Measurements from ENCODE around the gene HEATR3. TPM values are rescaled to one million over a fixed set of nuclear protein-coding genes. Genes with fewer than 3 reads are reported as not detected.

Gene HEATR3
- total and polyA plus RNA-seq, 2 experiments from 2014 or later: 7.5 to 29.9 TPM

GRCh38 chr16:50092891-50093290, 27.1 kb downstream of the HEATR3 start:
- no peak overlapping the region for H2AFZ ChIP-seq
- no peaks in the 10 kb centered on the region for H3F3A ChIP-seq (replicated peaks; ENCODE audit: low read depth)
- Mint-ChIP-seq H3K4me3 (no peak overlapping the region), H3K27ac (no peak overlapping the region), H3K9me3 (no peaks in the 10 kb centered on the region), H3K27me3 (ENCODE audit: insufficient read depth, low read depth, poor library complexity) (no peaks in the 10 kb centered on the region), H3K4me1 (no peaks in the 10 kb centered on the region), H3K36me3 (ENCODE audit: low read depth) (peaks cover 29% of the 10 kb centered on the region)
- ATAC-seq (no peak), DNase-seq (ENCODE audit: low spot score) (no peak)
- H3K4me3 ChIP-seq: no peak overlapping the region
- H3K79me2 ChIP-seq (replicated peaks; ENCODE audit: insufficient read depth): no peaks in the 10 kb centered on the region
- H3K36me3 ChIP-seq (ENCODE audit: insufficient read depth): peaks cover 13% of the 10 kb centered on the region
- H3K27me3 ChIP-seq (ENCODE audit: insufficient read depth): no peaks in the 10 kb centered on the region
- H3K4me2 ChIP-seq: no peak overlapping the region
- H3K9me2 ChIP-seq (ENCODE audit: insufficient read depth): no peaks in the 10 kb centered on the region
- H3K27ac ChIP-seq (ENCODE audit: low read depth): no peak overlapping the region
- no peak for TF ChIP-seq EZH2phosphoT487 (IDR thresholded peaks at IDR 0.05; ENCODE audit: unreplicated experiment)
- no peak for TF ChIP-seq ZNF462 (CRISPR knock-in tag; IDR thresholded peaks at IDR 0.05)
- no peak for TF ChIP-seq REST (IDR thresholded peaks at IDR 0.05; ENCODE audit: unreplicated experiment)
- TF ChIP-seq ETS1 (IDR thresholded peaks at IDR 0.05): no peak
- no peak for TF ChIP-seq ZNF331 (CRISPR knock-in tag; IDR thresholded peaks at IDR 0.05; ENCODE audit: low read depth)
- TF ChIP-seq NANOG (IDR thresholded peaks at IDR 0.05; ENCODE audit: borderline replicate concordance): no peak
- TF ChIP-seq EZH2 (IDR thresholded peaks at IDR 0.05; ENCODE audit: low read depth, unreplicated experiment): no peak
- no peak for TF ChIP-seq POLR2AphosphoS5 (IDR thresholded peaks at IDR 0.05; ENCODE audit: low read depth)
- no peak for TF ChIP-seq JUNB (IDR thresholded peaks at IDR 0.05; ENCODE audit: unreplicated experiment)
- TF ChIP-seq STAT1 (IDR thresholded peaks at IDR 0.05; ENCODE audit: unreplicated experiment): no peak
- TF ChIP-seq CTCF (conservative IDR thresholded peaks at IDR 0.05; ENCODE audit: low read depth in 2 of 2): no peak
- no peak for TF ChIP-seq CREB1 (CRISPR knock-in tag; IDR thresholded peaks at IDR 0.05; ENCODE audit: low read depth)
- TF ChIP-seq ZNF114 (CRISPR knock-in tag; IDR thresholded peaks at IDR 0.05): no peak
- no peaks in the 10 kb centered on the region for H3K4me1 ChIP-seq (ENCODE audit: insufficient read depth)
- no peaks in the 10 kb centered on the region; the same call in none of the 2 replicates for H4K20me1 ChIP-seq (replicated peaks; ENCODE audit: insufficient read depth)
